ENCODE data around the gene KRTAP20-1.

- no peak for TF ChIP-seq CTCF (conservative IDR thresholded peaks at IDR 0.05; ENCODE audit: low read length)
- no peak for TF ChIP-seq EZH2phosphoT487 (IDR thresholded peaks at IDR 0.05; ENCODE audit: borderline replicate concordance)
Observed at GRCh38 chr21:30628109-30628508, 11.9 kb downstream of the KRTAP20-1 start.
